Keratinocyte (primary cell): Measurements from ENCODE around the gene VAV1.

Experiments used
- EZH2 ChIP-seq: IDR thresholded peaks from one replicate; pipeline ENCODE4 v1.6.1; 2012; ENCODE audit warnings: inconsistent platforms, mild to moderate bottlenecking, low read length, moderate library complexity
- TF ChIP-seq, protein P1 (sequence below), 3 experiments: IDR thresholded peaks in 1 of 3; conservative IDR thresholded peaks in 1 of 3; optimal IDR thresholded peaks in 1 of 3; 2 replicates in 2 of 3; 3 replicates in 1 of 3; pipeline versions ENCODE3 to v1.5.1; 2011; ENCODE audit warnings: low read length in 3 of 3, mild to moderate bottlenecking in 3 of 3, moderate library complexity in 2 of 3, control low read depth in 1 of 3, inconsistent platforms in 1 of 3; ENCODE audit not compliant: insufficient read depth in 2 of 3; ENCODE audit errors: extremely low read depth in 1 of 3

DNA sequence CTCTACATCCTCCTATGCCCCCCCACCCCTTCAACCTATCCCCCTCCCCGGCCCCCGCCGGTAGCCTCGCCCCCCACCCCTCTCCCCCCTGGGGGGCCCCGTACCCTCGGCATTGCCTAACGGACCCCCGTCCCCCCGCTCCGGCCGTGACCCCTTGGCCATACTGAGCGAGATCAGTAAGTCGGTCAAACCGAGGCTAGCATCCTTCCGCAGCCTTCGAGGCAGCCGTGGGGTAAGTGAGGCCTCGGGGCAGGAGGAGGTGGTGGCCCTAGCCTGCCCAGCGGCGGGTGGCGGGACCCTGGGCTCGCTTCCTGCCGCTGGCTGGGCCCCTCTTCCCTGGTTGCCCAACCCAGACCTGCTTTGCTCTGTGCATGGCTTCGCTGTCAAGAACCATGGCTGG lies 26.5 kb upstream of the VAV1 start:
- TF ChIP-seq, protein P1, sequence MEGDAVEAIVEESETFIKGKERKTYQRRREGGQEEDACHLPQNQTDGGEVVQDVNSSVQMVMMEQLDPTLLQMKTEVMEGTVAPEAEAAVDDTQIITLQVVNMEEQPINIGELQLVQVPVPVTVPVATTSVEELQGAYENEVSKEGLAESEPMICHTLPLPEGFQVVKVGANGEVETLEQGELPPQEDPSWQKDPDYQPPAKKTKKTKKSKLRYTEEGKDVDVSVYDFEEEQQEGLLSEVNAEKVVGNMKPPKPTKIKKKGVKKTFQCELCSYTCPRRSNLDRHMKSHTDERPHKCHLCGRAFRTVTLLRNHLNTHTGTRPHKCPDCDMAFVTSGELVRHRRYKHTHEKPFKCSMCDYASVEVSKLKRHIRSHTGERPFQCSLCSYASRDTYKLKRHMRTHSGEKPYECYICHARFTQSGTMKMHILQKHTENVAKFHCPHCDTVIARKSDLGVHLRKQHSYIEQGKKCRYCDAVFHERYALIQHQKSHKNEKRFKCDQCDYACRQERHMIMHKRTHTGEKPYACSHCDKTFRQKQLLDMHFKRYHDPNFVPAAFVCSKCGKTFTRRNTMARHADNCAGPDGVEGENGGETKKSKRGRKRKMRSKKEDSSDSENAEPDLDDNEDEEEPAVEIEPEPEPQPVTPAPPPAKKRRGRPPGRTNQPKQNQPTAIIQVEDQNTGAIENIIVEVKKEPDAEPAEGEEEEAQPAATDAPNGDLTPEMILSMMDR (optimal IDR thresholded peaks at IDR 0.05 in 1 of 3, IDR thresholded peaks at IDR 0.05 in 1 of 3, conservative IDR thresholded peaks at IDR 0.05 in 1 of 3; ENCODE audit: extremely low read depth in 1 of 3, insufficient read depth in 2 of 3, low read length in 3 of 3) = no peak
- no peak for TF ChIP-seq EZH2
